ENCODE results near the gene RAB4A. TPM values are rescaled to one million over a fixed set of nuclear protein-coding genes. Genes with fewer than 3 reads are reported as not detected.

Gene RAB4A
- total RNA-seq, 1 donor from 2014 or later, result 121 TPM

DNA sequence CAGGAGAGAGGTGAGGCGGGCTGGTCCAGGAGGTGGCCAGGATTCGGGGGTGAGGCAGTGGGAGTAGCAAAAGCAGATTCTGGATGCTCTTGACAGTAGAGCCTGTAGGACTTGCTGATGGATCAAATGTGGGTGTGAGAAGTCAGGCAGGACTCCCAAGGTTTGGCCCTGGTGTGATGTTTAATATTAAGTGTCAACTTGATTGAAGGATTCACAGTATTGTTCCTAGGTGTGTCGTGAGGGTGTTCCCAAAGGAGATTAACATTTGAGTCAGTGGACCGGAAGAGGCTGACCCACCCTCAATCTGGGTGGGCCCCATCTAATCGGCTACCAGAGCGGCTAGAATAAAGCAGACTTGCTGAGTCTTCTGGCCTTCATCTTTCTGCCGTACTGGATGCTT, 6.8 kb upstream of the RAB4A start:
- intact Hi-C loops (cut with micrococcal nuclease), result no loop called here
- ATAC-seq (no peak), DNase-seq (no peak)

DNA sequence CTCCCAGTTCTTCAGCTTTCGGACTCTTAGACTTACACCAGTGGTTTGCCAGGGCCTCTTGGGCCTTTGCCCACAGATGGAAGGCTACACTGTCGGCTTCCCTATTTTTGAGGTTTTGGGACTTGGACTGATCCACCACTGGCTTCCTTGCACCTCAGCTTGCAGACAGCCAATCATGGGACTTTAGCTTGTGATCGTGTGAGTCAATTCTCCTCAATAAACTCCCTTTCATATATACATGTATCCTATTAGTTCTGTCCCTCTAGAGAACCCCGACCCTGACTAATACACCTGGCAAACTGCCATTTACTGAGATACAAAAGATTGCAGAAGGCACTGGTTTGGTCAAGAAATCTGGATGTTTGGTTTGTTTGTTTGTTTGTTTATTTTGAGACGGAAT, 6.4 kb upstream of the RAB4A start:
- no peak for DNase-seq
- intact Hi-C loops (cut with micrococcal nuclease), result no loop called here
- no peak for ATAC-seq

DNA sequence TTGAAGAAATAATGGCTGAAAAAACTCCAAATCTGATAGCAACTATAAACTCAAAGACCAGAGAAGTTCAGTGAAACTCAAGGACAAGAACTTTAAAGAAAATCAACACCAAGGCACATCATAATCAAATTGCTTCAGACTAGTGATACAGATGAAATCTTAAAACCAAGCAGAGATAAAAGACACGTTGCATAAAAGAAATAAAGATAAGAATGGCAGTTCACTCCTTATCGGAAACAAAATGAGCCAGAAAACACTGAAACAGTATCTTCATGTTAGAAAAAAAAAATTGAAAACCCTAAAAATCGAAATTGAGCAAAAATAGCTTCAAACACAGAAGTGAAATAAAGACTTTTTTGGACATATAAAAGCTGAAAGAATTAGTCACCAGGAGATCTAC, 4.6 kb upstream of the RAB4A start:
- intact Hi-C loops (cut with micrococcal nuclease), result no loop called here
- ATAC-seq, result no peak
- no peak for DNase-seq

DNA sequence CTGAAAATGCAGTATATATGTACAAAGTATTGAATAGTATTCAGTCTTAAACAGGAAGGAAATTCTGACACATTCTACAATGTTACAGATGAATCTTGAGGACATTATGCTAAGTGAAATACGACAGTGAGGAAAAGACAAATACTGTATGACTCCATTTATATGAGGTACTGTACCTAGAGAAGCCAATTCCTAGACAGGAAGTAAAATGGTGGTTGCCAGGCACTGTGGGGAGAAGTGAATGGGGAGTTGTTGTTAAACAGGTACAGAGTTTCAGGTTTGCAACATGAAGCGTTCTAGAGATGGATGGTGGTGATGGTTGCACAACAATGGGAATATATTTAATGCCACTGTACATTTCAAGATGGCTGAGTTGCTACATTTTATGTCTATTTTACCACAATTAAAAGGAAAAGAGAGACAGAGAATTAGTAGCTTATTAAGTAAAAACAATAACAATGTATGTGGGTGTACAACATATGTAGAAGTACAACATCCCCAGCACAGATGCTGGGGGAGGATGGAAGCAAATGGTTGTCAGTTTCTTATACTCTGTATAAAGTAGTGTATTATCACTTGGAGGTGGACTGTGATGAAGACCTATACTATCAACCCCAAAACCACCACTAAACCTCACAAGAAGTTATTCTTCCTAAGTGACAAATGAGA, 3.9 kb upstream of the RAB4A start:
- DNase-seq (no peak), ATAC-seq (no peak)
- intact Hi-C loops (cut with micrococcal nuclease), result no loop called here

DNA sequence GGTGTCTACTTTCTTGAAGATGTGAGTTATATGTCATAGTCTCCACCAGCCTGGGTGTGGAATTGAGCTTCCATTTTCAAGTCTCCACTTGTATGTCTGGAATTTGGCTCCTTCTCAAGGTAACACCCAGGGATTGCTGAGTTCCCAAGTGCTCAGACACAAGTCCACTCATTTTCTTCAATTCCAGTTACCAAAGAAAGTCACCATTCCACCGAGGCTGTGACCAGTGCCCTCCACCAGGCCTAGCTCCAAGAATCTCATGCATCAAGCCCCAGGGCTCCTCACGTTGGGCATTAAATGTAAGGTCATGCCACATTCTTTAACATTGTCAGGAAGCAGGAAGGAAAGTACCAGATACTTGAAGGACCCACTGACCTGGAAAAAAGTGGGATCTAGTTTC, 2.4 kb upstream of the RAB4A start:
- DNase-seq, result no peak
- intact Hi-C loops (cut with micrococcal nuclease), result no loop called here
- ATAC-seq, result no peak

DNA sequence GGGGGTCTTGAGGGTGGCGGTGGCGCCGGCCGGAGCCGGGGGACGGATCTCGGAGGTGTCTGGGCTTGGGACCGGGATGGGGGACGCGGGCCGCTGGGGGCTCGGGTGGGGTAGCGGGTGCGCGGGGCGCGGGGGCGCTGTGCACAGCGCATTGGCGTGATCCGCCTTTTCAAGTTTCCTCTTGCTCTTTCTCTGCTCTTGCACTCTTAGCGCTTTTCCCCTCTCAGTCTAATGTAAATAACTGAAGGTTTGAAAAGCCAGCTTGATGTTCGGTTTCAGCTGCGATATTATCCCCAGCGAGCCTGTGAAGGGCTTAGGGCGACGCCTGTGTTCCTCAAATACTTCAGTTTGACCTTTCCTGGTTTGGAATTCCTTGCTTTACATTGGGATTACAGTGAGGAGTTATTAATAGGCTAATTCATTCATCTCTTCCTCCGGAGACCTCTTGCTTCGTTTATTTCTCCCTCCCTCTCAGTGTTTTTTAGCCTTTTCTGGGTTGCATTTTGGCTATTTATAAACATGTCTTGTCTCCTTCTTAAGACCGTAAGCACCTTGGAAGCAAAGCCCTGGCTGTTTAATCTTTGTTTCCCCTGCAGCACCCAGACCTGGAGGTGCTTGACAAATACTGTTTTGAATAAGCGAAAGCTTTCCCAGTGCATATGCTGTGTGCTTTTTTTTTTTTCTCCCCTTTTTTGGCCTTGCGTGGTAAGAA, 693 bp downstream of the RAB4A start:
- ATAC-seq (peak; percentile 46), DNase-seq (no peak)
- intact Hi-C loops (cut with micrococcal nuclease), result no loop called here

DNA sequence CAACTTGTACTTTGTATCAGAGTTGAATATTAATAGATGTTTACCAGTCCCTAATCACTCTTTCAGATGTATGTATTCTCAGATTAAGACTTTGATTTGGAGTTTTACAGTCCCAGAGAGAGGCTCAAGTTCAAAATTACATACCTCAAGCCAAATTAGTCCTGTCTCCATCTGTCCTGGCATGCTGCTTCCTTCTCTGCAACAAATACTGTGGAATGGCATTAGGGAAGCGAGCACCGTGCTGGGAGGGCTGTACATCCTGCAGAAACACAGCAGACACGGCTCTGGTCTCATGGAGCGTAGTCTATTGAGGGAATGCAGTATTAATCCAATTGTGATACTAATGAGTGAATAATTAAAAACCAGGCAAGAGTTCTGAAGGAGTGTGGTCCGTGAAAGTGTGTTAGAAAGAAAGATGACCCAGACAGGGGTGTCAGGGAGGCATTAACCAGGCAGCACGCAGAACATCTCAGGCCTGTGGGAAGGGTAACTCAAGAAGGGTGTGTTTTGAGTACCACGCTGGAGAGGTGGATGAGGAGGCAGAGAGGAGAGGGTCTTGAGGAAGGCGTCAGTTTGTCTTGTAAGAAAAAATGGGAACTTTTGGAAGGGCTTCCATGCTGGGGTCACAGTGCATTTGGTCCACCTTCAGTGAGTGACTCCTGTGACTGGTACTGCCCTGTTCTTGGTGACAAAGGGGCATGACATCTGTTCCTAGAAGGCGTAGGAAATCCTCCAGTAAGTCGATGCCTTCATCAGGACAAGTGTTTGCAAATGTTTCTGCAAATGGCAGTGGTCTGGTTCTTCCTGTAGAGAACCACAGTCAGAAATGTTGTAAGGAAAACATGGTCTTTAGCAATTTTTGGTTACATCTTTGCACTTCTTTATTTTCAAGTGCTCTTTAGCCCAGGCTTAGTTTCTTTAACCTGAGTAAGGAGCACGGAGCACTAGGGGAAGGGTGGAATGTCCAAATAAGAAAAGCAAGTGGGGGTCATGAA, 1.6 kb downstream of the RAB4A start:
- ATAC-seq (no peak), DNase-seq (no peak)
- intact Hi-C loops (cut with micrococcal nuclease), result no loop called here

DNA sequence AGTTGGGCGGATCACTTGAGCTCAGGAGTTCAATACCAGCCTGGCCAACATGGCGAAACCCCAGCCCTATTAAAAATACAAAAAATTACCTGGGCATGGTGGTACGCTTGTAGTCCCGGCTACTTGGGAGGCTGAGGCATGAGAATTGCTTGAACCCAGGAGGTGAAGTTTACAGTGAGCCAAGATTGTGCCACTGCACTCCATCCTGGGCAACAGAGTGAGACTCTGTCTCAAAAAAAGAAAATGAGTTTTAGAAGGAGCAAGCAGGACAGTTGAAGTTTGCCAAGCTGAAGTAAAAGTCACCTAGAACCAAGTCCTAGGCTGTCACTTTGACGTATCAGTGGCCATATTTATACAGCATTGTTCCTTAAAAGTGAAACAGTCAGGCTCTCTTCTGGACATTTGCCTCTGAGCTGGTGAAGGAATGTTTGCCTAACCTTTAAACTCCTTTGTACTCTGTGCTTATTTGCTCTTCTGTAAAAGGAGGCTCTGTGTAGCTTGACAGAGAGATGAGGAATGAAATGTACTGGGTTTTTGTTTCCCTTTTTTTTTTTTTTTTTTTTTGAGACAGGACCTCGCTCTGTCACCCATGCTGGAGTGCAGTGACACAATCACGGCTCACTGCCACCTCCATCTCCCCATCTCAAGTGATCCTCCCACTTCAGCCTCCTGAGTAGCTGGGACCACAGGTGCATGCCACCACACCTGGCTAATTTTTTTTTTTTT, 2.8 kb downstream of the RAB4A start:
- intact Hi-C loops (cut with micrococcal nuclease), result no loop called here
- no peak for DNase-seq
- no peak for ATAC-seq

DNA sequence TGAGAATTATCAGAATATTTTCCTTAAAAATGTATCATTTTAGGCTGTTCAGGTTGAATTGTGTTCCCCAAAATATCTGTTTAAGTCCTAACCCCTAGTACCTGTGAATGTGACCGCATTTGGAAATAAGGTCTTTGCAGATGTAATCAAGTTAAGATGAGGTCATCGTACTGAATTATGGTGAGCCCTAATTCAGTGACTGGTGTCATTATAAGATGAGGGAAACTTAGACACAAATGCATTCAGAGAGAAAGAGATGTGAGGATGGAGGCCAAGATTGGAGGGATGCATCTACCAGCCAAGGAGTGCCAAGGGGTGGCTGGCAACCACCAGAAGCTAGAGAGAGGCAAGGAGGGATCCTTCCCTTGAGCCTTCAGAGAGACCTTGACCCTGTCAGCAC, 4.1 kb downstream of the RAB4A start:
- ATAC-seq (no peak), DNase-seq (no peak)
- intact Hi-C loops (cut with micrococcal nuclease), result no loop called here

DNA sequence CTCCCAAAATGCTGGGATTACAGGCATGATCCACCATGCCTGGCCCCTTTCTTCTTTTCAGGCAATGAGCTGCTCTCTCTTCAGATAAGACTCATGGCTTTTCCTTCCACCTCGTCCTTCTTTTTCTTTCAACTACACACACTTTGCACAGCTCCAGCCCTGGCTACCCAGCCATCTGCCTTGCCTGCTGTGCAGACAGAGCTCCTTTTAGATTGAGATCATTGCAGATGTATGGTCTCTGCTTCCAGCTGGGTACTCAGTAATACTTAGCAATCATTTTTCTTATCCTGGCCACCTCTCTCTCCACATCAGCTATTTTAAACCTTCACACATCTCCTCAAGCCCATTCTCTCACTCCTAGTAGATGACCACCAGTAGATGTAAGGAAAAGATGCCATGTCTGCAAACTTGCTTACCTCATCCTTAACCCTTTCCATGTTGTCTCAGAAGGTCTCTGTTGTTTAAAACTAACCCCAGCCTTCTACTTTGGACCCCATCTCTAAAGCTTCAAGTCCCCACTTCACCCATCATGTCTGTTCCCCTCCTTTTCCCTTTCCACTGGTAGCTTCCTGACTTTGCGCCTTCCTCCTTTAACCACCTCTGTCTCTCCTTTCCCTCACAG, 7.3 kb downstream of the RAB4A start:
- intact Hi-C loops (cut with micrococcal nuclease), result no loop called here
- DNase-seq (no peak), ATAC-seq (no peak)

DNA sequence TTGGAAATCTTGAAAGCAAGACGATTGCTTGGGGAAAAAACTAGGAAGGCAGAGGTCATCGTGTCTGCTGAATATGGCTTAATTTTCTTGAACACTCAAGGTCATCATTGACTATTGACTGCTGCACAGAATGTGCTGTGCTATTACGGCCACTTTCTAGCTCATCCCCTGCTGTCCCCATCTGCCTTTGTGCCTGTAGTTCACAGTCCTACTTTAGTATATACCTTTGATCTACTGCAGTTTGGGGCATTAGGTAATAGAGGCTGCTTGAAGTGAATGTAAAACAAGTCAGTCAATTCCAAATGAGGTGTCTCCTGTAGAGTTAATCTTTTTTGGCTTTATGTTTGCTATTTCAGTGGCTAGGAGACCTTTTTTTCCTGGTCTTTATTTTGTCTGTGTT, 8.3 kb downstream of the RAB4A start:
- no peak for DNase-seq
- intact Hi-C loops (cut with micrococcal nuclease), result no loop called here
- peak; percentile 16 for ATAC-seq

DNA sequence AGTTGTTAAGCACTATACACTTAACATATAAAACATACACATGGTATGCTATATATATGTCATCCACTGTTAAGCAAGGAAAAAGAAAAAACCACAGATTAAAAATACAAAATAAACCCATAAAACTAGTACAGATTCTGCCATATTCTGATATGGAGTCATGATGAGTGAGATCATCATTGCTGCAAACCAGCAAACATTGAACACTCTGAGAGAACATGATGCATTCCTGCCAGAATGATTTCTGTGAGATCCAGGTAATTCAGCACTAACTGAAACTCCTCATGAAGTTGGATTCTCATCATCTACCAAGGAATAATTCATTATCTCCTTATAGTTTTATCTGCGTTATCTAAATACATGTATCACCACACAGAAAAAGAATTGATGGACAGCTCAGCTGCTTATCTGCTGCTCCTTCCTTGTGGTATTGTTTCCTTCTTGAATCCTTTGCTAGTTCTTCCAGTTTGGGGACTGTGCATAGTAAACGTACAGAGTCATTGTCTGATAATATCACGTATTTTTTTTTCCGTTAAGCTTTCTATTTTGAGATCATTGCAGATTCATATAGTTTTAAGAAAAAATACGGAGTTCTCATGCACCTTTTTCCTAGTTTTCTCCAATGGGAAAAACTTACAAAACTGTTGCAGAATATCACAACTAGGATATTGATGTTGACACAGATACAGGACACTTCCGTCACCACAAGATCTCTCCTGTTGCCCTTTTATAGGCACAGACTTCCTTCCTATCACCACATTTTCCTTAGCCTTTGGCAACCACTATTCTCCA, 9.3 kb downstream of the RAB4A start:
- no peak for ATAC-seq
- no peak for DNase-seq
- intact Hi-C loops (cut with micrococcal nuclease), result no loop called here

DNA sequence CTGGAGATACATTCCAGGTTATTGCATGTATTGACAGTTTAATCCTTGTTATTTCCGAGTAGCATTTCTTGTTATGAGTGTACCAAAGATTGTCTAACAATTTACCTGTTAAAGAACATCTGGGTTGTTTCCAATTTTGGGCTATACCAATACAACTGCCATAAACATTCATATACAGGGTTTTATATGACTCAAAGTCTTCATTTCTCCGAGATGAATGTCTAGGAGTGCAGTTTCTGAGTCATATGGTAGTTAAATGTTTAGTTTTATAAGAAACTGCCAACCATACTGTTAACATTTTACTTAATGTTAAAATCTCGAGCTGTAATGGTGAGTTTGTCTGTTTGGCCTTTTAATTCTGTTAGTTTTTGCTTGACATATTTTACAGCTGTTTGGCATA, 10.0 kb downstream of the RAB4A start:
- intact Hi-C loops (cut with micrococcal nuclease), result no loop called here

DNA sequence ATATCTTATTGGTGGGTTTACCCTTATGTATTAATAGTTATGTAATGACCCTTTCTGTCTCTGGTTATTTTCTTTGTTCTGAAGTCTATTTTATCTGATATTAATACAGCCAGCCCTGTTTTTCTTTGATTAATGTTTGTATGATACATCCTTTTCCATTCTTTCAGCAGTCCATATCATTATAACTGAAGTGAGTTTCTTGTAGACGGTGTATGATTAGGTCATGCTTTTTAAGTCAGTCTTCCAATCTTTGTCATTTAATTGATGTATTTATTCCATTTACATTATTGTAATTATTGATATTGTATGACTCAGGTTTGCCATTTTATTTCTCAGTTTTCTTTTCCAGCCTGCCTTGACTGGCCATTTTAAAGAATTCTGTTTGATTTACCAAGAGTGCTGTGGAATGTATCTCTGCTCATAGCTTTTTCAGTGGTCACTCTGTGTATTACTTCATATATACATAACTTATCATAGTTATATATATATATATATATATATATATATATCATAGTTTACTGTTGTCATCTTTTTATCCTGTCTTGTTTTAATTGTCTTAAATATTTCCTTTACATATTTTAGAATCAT, 10.5 kb downstream of the RAB4A start:
- DNase-seq (no peak), ATAC-seq (no peak)

More for the DNA sequence above, 10.0 kb downstream of the RAB4A start:
- ATAC-seq, result no peak
- DNase-seq, result no peak

DNA sequence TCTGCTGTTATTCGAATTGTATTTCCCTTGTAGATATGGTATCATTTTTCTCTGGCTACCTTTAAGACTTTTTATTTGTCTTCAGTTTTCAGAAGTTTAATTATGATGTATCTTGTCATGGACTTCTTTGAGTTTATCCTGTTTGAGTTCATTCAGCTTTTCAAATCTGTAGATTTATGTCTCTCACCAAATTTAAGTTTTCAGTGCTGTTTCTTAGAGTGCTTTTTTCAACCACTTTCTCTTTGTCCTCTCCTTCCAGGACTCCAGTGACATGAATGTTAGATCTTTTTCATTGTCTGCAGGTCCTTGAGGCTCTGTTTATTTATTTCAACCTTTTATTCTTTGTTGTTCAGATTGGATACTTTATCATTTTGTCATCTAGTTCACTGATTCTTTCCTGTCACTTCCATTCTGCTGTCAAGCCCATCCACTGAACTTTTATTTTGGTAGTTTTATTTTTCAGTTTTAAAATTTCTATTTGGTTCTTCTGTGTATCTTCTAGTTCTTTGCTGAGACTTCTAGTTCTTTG, 11.4 kb downstream of the RAB4A start:
- no peak for DNase-seq
- intact Hi-C loops (cut with micrococcal nuclease), result no loop called here
- no peak for ATAC-seq

More for the DNA sequence above, 10.5 kb downstream of the RAB4A start:
- intact Hi-C loops (cut with micrococcal nuclease), result no loop called here

DNA sequence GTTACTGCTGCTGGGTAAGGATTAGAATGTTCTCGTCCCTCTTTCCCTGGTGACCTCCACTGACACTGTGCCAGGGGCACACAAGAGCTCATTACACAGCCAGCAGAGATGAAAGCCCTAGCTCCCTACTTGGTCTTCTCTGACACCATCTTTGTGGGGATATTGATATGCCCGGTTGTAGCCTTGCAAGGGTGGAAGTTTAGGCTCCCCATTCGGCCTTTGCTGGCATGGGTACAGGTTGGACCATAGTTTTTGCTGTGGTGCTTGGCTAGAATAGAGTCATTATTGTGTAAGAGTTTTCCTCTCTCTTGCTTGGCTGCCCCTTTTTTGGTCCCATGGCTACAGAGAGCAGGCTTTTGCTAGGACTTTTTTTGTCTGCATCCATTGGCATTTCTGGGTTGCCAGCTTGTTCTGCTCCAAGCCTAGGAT, 12.3 kb downstream of the RAB4A start:
- intact Hi-C loops (cut with micrococcal nuclease), result no loop called here
- peak; percentile 37 for DNase-seq
- ATAC-seq, result peak; percentile 76

DNA sequence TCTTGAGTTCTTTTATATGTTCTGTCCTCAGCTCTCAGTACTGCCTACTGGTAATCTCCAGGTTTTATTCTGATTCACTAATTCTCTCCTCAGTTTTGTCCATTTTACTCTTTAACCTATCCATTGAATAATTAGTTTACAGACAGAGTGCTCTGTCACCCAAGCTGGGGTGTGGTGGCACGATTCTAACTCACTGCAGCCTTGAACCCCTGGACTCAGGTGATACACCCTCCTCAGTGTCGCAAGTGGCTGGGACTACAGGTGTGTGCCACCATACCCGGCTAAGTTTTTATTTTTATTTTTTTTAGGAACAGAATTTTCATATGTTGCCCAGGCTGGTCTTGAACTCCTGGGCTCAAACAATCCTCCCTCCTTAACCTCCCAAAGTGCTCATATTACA, 14.0 kb downstream of the RAB4A start:
- DNase-seq (no peak), ATAC-seq (no peak)
- intact Hi-C loops (cut with micrococcal nuclease), result no loop called here

DNA sequence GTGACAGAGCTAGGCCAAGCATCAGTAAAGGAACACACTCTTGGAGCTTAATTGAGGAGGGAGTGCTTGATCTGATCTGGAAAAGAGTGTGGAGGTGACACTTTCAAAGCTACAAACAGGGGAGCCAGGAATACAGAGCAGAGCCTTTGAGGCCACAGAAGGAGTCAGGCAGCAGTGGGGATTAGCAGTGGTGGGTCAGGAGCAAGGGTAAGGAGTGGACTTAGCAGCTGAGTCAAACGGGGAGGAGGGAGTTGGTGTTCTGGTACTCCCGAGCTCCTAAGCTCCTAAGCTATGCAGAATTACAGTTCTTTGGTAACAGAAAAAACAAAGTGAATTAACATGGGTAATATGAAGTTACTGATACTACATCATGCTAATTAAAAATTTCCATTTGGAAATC, 14.5 kb downstream of the RAB4A start:
- intact Hi-C loops (cut with micrococcal nuclease), result no loop called here
- ATAC-seq, result no peak
- DNase-seq, result no peak
